K562 (cell line): Measurements from ENCODE around the gene AGAP3. TPM values are rescaled to one million over a fixed set of nuclear protein-coding genes. Genes with fewer than 3 reads are reported as not detected.

ENCODE experiments used
- HOXB6 ChIP-seq: fragments of 250-450 bp; sonication (Bioruptor Pico); IDR thresholded peaks from 2 replicates; pipeline ENCODE4 v1.5.1; 2022; ENCODE audit warnings: mild to moderate bottlenecking, borderline replicate concordance
- LEF1 ChIP-seq: fragments of 450-650 bp; IDR thresholded peaks from 2 replicates; pipeline ENCODE4 v1.6.1; 2016; ENCODE audit warnings: mild to moderate bottlenecking
- PHB ChIP-seq: fragments of 250-450 bp; sonication (Bioruptor Pico); IDR thresholded peaks from 2 replicates; pipeline ENCODE4 v1.5.0; 2021
- RBM15 ChIP-seq: fragments of 200-400 bp; formaldehyde crosslinking; IDR thresholded peaks from 2 replicates; pipeline ENCODE4 v1.6.1; 2018; ENCODE audit warnings: mild to moderate bottlenecking, low read length, moderate library complexity; ENCODE audit not compliant: insufficient read depth
- TCF7L2 ChIP-seq: fragments of 150-350 bp; IDR thresholded peaks from 2 replicates; pipeline ENCODE4 v1.6.1; 2016; ENCODE audit warnings: low read depth, mild to moderate bottlenecking, low read length, moderate library complexity
- ZEB2 ChIP-seq: fragments of 450-650 bp; IDR thresholded peaks from 2 replicates; pipeline ENCODE4 v1.6.1; 2016
- ZNF165 ChIP-seq: fragments of 250-450 bp; sonication (Bioruptor Pico); IDR thresholded peaks from 2 replicates; pipeline ENCODE4 v1.4.0; 2020; ENCODE audit warnings: borderline replicate concordance
- ZNF263 ChIP-seq: sonication (generic); formaldehyde crosslinking; IDR thresholded peaks from 2 replicates; pipeline ENCODE4 v1.8.0; 2022; ENCODE audit warnings: mild to moderate bottlenecking, missing genetic modification reagents, borderline replicate concordance
- polyA plus RNA-seq, 8 experiments: library from polyadenylated mRNA; depleted of rRNA in 4 of 8; stranded (reverse) in 5 of 8; unstranded in 3 of 8; fragments of >200 nt; fragmentation: Nextera tagmentation in 2 of 8; fragmentation: Illumina TruSeq in 1 of 8; extraction: Ambion mirVana in 2 of 8; extraction: Trizol in 1 of 8; gene quantifications; 2 replicates each; pipeline versions ENCODE4 v1.2.1 to v1.2.3, GENCODE V29; 2011 to 2014; ENCODE audit warnings: inconsistent platforms in 1 of 8, missing spikeins in 1 of 8
- total RNA-seq, 7 experiments: library from RNA; depleted of rRNA in 6 of 7; stranded (reverse); fragments of >200 nt in 6 of 7; fragmentation: Illumina TruSeq in 2 of 7; extraction: Trizol in 2 of 7; gene quantifications; 2 replicates each; pipeline versions ENCODE4 v1.2.1 to v1.2.3, GENCODE V29; 2011 to 2021; ENCODE audit warnings: low replicate concordance in 1 of 7
- TF ChIP-seq, protein P1 (sequence below): fragments of 250-450 bp; sonication (Bioruptor Pico); IDR thresholded peaks from 2 replicates; pipeline ENCODE4 v1.4.0; 2020; ENCODE audit warnings: borderline replicate concordance
- TF ChIP-seq, protein P2 (sequence below), 3 experiments: IDR thresholded peaks in 2 of 3; conservative IDR thresholded peaks in 1 of 3; 2 replicates each; pipeline ENCODE4 v1.5.1; 2011 to 2012; ENCODE audit warnings: low read length in 3 of 3, mild to moderate bottlenecking in 3 of 3, control low read depth in 2 of 3, improper control_type of control experiment in 1 of 3, inconsistent platforms in 1 of 3, low read depth in 1 of 3, mixed read lengths in 1 of 3, moderate library complexity in 1 of 3; ENCODE audit not compliant: insufficient read depth in 2 of 3
- TF ChIP-seq, protein P3 (sequence below), 2 experiments: fragments of 450-650 bp; IDR thresholded peaks; 2 replicates each; pipeline ENCODE4 v1.6.1; 2016; ENCODE audit warnings: mild to moderate bottlenecking in 2 of 2, borderline replicate concordance in 1 of 2, low read depth in 1 of 2, moderate library complexity in 1 of 2
- TF ChIP-seq, protein P4 (sequence below), 2 experiments: IDR thresholded peaks; 2 replicates each; pipeline ENCODE4 v1.6.1; 2011; ENCODE audit warnings: borderline replicate concordance in 1 of 2, control low read depth in 1 of 2, low read depth in 1 of 2, low read length in 1 of 2, mild to moderate bottlenecking in 1 of 2, mixed read lengths in 1 of 2, moderate library complexity in 1 of 2; ENCODE audit not compliant: insufficient read depth in 1 of 2, insufficient read length in 1 of 2, poor library complexity in 1 of 2, severe bottlenecking in 1 of 2; ENCODE audit errors: extremely low read depth in 1 of 2

AGAP3 gene
- total and polyA plus RNA-seq, 9 of the 15 experiments (the other 6 are each of a cell fraction or from before 2014, with no cell fraction given), result 3.4 to 208 (median 62.2) TPM

DNA sequence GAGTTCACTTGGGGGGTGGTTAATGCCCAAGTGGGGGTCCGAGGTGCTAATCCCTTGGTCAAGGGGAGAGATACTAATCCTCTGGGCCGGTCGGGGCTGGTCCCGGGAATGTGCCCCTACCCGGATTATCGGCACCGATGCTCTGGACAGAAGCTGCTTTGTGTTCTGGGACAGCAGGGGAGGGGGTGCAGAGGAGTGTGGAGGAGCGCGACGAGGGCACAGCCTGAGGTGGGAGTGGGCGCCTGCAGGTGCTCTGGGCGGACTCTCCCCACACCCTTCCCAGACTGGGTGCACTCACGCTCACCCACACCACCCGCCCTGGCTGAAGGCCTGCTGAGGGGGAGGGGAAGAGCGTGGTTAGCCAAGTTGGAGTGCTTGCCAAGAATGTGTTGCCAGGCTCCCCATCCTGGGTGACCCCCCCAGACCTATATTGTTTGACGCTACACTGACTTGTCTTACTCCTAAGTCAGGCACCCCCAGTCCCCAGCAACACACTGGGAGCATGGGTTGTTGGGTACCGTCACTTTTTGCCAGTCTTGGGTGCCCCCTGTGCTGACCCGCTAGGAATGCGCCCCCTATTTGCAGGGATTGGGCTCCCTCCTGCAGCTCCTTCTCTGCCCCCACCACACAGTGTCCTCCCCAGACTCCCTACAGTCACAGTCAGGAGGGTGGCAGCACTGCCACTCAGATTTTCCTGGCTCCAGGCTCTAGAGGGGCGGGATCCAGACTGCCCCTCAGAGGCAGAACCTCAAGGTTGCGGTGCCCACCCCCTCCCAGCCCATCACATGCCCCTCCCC is 25.7 kb upstream of the AGAP3 start (continued):
- TF ChIP-seq, protein P1, sequence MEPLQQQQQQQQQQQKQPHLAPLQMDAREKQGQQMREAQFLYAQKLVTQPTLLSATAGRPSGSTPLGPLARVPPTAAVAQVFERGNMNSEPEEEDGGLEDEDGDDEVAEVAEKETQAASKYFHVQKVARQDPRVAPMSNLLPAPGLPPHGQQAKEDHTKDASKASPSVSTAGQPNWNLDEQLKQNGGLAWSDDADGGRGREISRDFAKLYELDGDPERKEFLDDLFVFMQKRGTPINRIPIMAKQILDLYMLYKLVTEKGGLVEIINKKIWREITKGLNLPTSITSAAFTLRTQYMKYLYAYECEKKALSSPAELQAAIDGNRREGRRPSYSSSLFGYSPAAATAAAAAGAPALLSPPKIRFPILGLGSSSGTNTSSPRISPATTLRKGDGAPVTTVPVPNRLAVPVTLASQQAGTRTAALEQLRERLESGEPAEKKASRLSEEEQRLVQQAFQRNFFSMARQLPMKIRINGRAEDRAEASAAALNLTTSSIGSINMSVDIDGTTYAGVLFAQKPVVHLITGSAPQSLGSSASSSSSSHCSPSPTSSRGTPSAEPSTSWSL (CRISPR knock-in tag), result no peak
- TF ChIP-seq ZNF263 (CRISPR knock-in tag) (peak; percentile 51; the same call in 1 of the 2 replicates), PHB (CRISPR knock-in tag) (0 out of 2 replicates have a peak, but pooled peaks have one; percentile 29), LEF1 (0 out of 2 replicates have a peak, but pooled peaks have one; percentile 6), TCF7L2 (no peak), ZNF165 (0 out of 2 replicates have a peak, but pooled peaks have one; percentile 17), HOXB6 (CRISPR knock-in tag) (0 out of 2 replicates have a peak, but pooled peaks have one; percentile 35), RBM15 (no peak), ZEB2 (no peak)
- TF ChIP-seq, protein P2, sequence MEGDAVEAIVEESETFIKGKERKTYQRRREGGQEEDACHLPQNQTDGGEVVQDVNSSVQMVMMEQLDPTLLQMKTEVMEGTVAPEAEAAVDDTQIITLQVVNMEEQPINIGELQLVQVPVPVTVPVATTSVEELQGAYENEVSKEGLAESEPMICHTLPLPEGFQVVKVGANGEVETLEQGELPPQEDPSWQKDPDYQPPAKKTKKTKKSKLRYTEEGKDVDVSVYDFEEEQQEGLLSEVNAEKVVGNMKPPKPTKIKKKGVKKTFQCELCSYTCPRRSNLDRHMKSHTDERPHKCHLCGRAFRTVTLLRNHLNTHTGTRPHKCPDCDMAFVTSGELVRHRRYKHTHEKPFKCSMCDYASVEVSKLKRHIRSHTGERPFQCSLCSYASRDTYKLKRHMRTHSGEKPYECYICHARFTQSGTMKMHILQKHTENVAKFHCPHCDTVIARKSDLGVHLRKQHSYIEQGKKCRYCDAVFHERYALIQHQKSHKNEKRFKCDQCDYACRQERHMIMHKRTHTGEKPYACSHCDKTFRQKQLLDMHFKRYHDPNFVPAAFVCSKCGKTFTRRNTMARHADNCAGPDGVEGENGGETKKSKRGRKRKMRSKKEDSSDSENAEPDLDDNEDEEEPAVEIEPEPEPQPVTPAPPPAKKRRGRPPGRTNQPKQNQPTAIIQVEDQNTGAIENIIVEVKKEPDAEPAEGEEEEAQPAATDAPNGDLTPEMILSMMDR (IDR thresholded peaks at IDR 0.05 in 2 of 3, conservative IDR thresholded peaks at IDR 0.05 in 1 of 3; ENCODE audit: insufficient read depth in 2 of 3, low read depth in 1 of 3, low read length in 3 of 3), result peak in 2 of 3 experiments; percentile 31; a peak in 4 of 6 replicates
- TF ChIP-seq, protein P3, sequence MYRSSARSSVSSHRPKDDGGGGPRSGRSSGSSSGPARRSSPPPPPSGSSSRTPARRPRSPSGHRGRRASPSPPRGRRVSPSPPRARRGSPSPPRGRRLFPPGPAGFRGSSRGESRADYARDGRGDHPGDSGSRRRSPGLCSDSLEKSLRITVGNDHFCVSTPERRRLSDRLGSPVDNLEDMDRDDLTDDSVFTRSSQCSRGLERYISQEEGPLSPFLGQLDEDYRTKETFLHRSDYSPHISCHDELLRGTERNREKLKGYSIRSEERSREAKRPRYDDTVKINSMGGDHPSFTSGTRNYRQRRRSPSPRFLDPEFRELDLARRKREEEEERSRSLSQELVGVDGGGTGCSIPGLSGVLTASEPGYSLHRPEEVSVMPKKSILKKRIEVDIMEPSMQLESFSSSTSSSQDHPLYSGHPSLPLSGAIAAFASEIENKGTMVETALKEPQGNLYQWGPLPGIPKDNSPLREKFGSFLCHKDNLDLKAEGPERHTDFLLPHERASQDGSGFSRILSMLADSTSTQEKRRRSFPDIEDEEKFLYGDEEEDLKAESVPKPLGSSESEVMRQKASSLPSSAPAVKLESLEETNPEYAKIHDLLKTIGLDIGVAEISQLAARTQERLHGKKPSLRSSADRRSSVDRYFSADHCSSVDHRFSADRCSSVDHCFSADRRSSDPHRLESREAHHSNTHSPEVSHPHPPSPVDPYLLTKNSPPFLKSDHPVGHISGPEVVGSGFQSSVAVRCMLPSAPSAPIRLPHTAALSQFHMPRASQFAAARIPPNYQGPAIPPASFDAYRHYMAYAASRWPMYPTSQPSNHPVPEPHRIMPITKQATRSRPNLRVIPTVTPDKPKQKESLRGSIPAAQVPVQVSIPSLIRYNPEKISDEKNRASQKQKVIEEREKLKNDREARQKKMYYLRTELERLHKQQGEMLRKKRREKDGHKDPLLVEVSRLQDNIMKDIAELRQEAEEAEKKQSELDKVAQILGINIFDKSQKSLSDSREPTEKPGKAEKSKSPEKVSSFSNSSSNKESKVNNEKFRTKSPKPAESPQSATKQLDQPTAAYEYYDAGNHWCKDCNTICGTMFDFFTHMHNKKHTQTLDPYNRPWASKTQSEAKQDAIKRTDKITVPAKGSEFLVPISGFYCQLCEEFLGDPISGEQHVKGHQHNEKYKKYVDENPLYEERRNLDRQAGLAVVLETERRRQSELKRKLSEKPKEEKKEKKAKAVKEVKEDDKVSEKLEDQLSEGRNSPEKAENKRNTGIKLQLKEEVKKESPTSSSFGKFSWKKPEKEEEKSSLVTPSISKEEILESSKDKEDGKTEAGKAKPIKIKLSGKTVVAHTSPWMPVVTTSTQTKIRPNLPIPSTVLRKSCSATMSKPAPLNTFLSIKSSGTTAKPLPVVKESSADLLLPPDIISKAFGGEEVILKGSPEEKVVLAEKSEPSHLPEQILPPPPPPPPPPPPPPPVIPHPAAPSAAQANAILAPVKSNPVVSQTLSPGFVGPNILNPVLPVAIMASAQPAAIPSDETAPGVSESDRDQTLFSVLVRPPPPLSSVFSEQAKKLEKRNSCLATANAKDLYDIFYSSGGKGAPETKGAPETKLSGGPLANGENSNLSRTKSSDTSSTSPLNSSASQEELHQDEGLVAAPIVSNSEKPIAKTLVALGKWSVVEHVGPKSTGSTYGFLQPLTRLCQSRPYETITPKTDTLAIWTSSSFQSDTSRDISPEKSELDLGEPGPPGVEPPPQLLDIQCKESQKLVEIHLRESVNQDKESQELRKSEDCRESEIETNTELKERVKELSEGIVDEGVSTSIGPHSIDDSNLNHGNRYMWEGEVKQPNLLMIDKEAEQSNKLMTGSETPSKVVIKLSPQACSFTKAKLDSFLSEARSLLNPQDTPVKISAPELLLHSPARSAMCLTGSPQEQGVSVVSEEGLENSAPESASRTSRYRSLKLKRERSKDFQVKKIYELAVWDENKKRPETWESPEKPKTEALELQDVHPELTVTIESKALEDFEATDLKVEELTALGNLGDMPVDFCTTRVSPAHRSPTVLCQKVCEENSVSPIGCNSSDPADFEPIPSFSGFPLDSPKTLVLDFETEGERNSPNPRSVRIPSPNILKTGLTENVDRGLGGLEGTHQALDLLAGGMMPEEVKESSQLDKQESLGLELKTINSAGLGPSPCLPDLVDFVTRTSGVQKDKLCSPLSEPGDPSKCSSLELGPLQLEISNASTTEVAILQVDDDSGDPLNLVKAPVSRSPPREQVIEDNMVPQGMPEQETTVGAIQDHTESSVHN (IDR thresholded peaks at IDR 0.05; ENCODE audit: borderline replicate concordance in 1 of 2, low read depth in 1 of 2), result no peak
- TF ChIP-seq, protein P4, sequence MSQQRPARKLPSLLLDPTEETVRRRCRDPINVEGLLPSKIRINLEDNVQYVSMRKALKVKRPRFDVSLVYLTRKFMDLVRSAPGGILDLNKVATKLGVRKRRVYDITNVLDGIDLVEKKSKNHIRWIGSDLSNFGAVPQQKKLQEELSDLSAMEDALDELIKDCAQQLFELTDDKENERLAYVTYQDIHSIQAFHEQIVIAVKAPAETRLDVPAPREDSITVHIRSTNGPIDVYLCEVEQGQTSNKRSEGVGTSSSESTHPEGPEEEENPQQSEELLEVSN (IDR thresholded peaks at IDR 0.05; ENCODE audit: borderline replicate concordance in 1 of 2, extremely low read depth in 1 of 2, insufficient read depth in 1 of 2, insufficient read length in 1 of 2, low read depth in 1 of 2, low read length in 1 of 2, poor library complexity in 1 of 2, severe bottlenecking in 1 of 2), result peak in 1 of 2 experiments; percentile 23
